SU-DHL-6 (cell line): ENCODE measurements around the gene HELB.

Source experiments
- CTCF ChIP-seq: fragments of 200-600 bp; sonication (generic); IDR thresholded peaks from one replicate; pipeline ENCODE4 v1.5.1; 2017; ENCODE audit warnings: antibody characterized with exemption, mild to moderate bottlenecking, low read length, moderate library complexity; ENCODE audit not compliant: insufficient read depth, poor library complexity, severe bottlenecking
- EZH2phosphoT487 ChIP-seq: fragments of 200-600 bp; sonication (generic), shearing (Covaris generic); conservative IDR thresholded peaks from 2 replicates; pipeline ENCODE4 v1.6.1; 2018; ENCODE audit warnings: mild to moderate bottlenecking, antibody characterized with exemption, low read length, moderate library complexity, mixed read lengths

GRCh38 chr12:66282244-66282643 lies 20.0 kb upstream of the HELB start:
- TF ChIP-seq CTCF: no peak
- TF ChIP-seq EZH2phosphoT487: no peak
